ENCODE results near the gene POLR3H. TPM values are rescaled to one million over a fixed set of nuclear protein-coding genes. Genes with fewer than 3 reads are reported as not detected.

The POLR3H gene
- total RNA-seq, 1 experiment from 2014 or later: 47.6 TPM

DNA sequence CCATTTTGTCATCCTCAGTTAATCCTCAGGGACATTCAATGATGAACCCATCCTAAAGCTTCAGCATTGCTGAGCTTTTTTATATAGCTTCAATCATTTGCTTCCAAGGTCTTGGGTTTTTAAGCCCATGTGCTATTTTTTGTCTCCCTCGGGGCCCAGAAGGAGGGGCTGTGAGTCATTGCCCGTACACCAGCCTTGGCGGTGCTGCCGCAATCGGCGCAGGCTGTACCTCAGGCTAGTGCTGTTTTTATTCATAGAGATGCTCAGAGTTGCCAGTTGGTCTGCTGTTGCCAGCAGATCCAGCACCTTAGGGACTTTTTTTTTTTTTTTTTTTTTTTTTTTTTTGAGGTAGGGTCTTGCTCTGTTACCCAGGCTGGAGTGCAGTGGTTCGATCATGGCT, 39.9 kb downstream of the POLR3H start:
- no peaks in the 10 kb centered on the region; the same call in none of the 2 replicates for H3F3A ChIP-seq (ENCODE audit: insufficient read depth, low read depth)
- H3K9me3 ChIP-seq (ENCODE audit: insufficient read depth, low read depth): no peaks in the 10 kb centered on the region
- no peak overlapping the region for H2AFZ ChIP-seq
- H3K4me1 ChIP-seq (replicated peaks; ENCODE audit: insufficient read depth): no peaks in the 10 kb centered on the region
- peaks cover 12% of the 10 kb centered on the region for H4K20me1 ChIP-seq (ENCODE audit: insufficient read depth)
- no peak overlapping the region for H3K4me3 ChIP-seq
- TF ChIP-seq, protein P1, sequence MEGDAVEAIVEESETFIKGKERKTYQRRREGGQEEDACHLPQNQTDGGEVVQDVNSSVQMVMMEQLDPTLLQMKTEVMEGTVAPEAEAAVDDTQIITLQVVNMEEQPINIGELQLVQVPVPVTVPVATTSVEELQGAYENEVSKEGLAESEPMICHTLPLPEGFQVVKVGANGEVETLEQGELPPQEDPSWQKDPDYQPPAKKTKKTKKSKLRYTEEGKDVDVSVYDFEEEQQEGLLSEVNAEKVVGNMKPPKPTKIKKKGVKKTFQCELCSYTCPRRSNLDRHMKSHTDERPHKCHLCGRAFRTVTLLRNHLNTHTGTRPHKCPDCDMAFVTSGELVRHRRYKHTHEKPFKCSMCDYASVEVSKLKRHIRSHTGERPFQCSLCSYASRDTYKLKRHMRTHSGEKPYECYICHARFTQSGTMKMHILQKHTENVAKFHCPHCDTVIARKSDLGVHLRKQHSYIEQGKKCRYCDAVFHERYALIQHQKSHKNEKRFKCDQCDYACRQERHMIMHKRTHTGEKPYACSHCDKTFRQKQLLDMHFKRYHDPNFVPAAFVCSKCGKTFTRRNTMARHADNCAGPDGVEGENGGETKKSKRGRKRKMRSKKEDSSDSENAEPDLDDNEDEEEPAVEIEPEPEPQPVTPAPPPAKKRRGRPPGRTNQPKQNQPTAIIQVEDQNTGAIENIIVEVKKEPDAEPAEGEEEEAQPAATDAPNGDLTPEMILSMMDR (conservative IDR thresholded peaks at IDR 0.05): no peak
- TF ChIP-seq EZH2 (IDR thresholded peaks at IDR 0.05; ENCODE audit: low read depth): no peak
- H3K27ac ChIP-seq: no peak overlapping the region
- peaks cover 3% of the 10 kb centered on the region; the same call in 1 of the 2 replicates for H3K79me2 ChIP-seq (ENCODE audit: low read depth)
- H3K27me3 ChIP-seq (ENCODE audit: insufficient read depth, low read depth): no peaks in the 10 kb centered on the region
- BruUV-seq (replicated peaks): no TSS peak
- H3K4me2 ChIP-seq: no peak overlapping the region
- POLR2A ChIA-PET (ENCODE audit: unreplicated experiment): no interaction called here
- H3K9me2 ChIP-seq (ENCODE audit: insufficient read depth): no peaks in the 10 kb centered on the region
- intact Hi-C loops (cut with micrococcal nuclease; ENCODE audit: unreplicated experiment): no loop called here
- CTCF ChIA-PET: no interaction called here
- no peak for DNase-seq
- 0 out of 2 replicates have a peak, but pooled peaks cover 18% of the 10 kb centered on the region for H3K36me3 ChIP-seq (ENCODE audit: low read depth)

DNA sequence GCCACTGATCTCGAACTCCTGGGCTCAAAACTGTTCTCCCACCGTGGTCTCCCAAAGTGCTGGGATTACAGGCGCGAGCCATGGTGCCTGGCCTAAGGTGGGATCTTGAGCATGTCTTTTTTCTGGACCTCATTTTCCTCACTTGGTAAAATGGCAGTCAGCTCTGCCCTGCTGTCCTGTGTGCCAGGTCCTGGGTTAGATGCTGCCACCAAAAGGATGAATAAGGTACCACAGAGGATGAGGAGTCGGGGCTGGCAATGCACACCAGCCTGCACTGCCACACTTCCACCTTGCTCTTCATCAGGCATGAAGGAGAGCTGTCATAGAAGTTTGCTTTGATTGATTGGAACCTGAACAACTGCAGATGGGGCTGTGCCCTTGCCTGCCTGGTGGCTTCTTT, 43.1 kb downstream of the POLR3H start:
- peaks cover 13% of the 10 kb centered on the region for H4K20me1 ChIP-seq (ENCODE audit: insufficient read depth)
- no TSS peak for BruUV-seq (replicated peaks)
- peaks cover 10% of the 10 kb centered on the region for H3F3A ChIP-seq (ENCODE audit: insufficient read depth, low read depth)
- no peak overlapping the region for H2AFZ ChIP-seq
- no peaks in the 10 kb centered on the region for H3K27me3 ChIP-seq (ENCODE audit: insufficient read depth, low read depth)
- H3K36me3 ChIP-seq (ENCODE audit: low read depth): 0 out of 2 replicates have a peak, but pooled peaks cover 12% of the 10 kb centered on the region
- H3K79me2 ChIP-seq (ENCODE audit: low read depth): peaks cover 28% of the 10 kb centered on the region; the same call in 1 of the 2 replicates
- ChIA-PET POLR2A (ENCODE audit: unreplicated experiment) (no interaction called here), CTCF (no interaction called here)
- TF ChIP-seq, protein P1 (conservative IDR thresholded peaks at IDR 0.05): peak; percentile 40
- no peak for TF ChIP-seq EZH2 (IDR thresholded peaks at IDR 0.05; ENCODE audit: low read depth)
- H3K4me1 ChIP-seq (replicated peaks; ENCODE audit: insufficient read depth): no peaks in the 10 kb centered on the region
- no peaks in the 10 kb centered on the region for H3K9me3 ChIP-seq (ENCODE audit: insufficient read depth, low read depth)
- H3K9me2 ChIP-seq (ENCODE audit: insufficient read depth): no peaks in the 10 kb centered on the region
- no peak overlapping the region for H3K4me2 ChIP-seq
- H3K4me3 ChIP-seq: no peak overlapping the region
- intact Hi-C loops (cut with micrococcal nuclease; ENCODE audit: unreplicated experiment): no loop called here
- DNase-seq: no peak
- no peak overlapping the region for H3K27ac ChIP-seq

DNA sequence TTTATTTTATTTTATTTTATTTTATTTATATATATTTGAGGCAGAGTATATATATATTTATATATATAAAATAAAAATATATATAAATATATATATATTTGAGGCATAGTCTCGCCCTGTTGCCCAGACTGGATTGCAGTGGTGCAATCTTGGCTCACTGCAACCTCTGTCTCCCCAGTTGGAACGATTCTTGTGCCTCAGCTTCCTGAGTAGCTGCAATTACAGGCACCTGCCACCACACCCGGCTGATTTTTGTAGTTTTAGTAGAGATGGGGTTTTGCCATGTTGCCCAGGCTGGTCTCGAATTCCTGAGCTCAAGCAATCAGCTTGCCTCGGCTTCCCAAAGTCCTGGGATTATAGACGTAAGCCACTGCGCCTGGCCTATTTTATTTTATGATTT, 44.0 kb downstream of the POLR3H start:
- no peak overlapping the region for H3K4me2 ChIP-seq
- no TSS peak for BruUV-seq (replicated peaks)
- ChIA-PET CTCF (no interaction called here), POLR2A (ENCODE audit: unreplicated experiment) (interaction anchor here (0.6 kb wide), 1 partner anchor 83 kb away, joined by 3 read pairs; no protein-coding TSS in a partner anchor)
- H3K4me1 ChIP-seq (replicated peaks; ENCODE audit: insufficient read depth): no peaks in the 10 kb centered on the region
- no peak for DNase-seq
- no peak for TF ChIP-seq EZH2 (IDR thresholded peaks at IDR 0.05; ENCODE audit: low read depth)
- TF ChIP-seq, protein P1 (conservative IDR thresholded peaks at IDR 0.05): no peak
- no peak overlapping the region for H3K27ac ChIP-seq
- H3K4me3 ChIP-seq: no peak overlapping the region
- H3K9me3 ChIP-seq (ENCODE audit: insufficient read depth, low read depth): no peaks in the 10 kb centered on the region
- peaks cover 14% of the 10 kb centered on the region for H4K20me1 ChIP-seq (ENCODE audit: insufficient read depth)
- no peak overlapping the region for H2AFZ ChIP-seq
- peaks cover 10% of the 10 kb centered on the region for H3F3A ChIP-seq (ENCODE audit: insufficient read depth, low read depth)
- H3K36me3 ChIP-seq (ENCODE audit: low read depth): 0 out of 2 replicates have a peak, but pooled peaks cover 12% of the 10 kb centered on the region
- H3K27me3 ChIP-seq (ENCODE audit: insufficient read depth, low read depth): no peaks in the 10 kb centered on the region
- intact Hi-C loops (cut with micrococcal nuclease; ENCODE audit: unreplicated experiment): no loop called here
- peaks cover 29% of the 10 kb centered on the region for H3K79me2 ChIP-seq (ENCODE audit: low read depth)
- no peaks in the 10 kb centered on the region for H3K9me2 ChIP-seq (ENCODE audit: insufficient read depth)

Data from PC-9 (cell line).